Measurements from ENCODE around the gene MMGT1. TPM values are rescaled to one million over a fixed set of nuclear protein-coding genes. Genes with fewer than 3 reads are reported as not detected.

The MMGT1 gene
- total and polyA plus RNA-seq, 4 experiments from 2014 or later, result 9.1 to 29.0 (median 21.1) TPM

- peak overlapping the region in 4 of 7 donors; percentile 61 to 89 (median 73) for H3K27ac Mint-ChIP-seq
Observed at GRCh38 chrX:135981010-135981409, 7.2 kb upstream of the MMGT1 start.

GRCh38 chrX:135977611-135978010 lies 3.8 kb upstream of the MMGT1 start:
- Histone ChIP-seq H3K27me3 (ENCODE audit: insufficient read depth, low read length) (no peaks in the 10 kb centered on the region), H3K4me1 (ENCODE audit: insufficient read depth, low read length) (peaks cover 21% of the 10 kb centered on the region), H3K4me3 (ENCODE audit: low read length in 2 of 2) (no peak overlapping the region), H3K9me3 (ENCODE audit: control insufficient read depth in 1 of 2, low read length in 2 of 2) (no peaks in the 10 kb centered on the region), H3K36me3 (ENCODE audit: insufficient read depth, low read length) (no peaks in the 10 kb centered on the region), H3K27ac (ENCODE audit: low read depth, low read length) (no peak overlapping the region)
- peaks cover 15 to 66% (median 43%) of the 10 kb centered on the region in 4 donors for H3K4me1 Mint-ChIP-seq
- H3K27ac Mint-ChIP-seq, result peak overlapping the region in 4 of 7 donors; percentile 44 to 85 (median 64)
- POLR2A ChIA-PET (ENCODE audit: partially characterized antibody), result interaction anchor here (0.6 to 0.9 kb wide), 2 partner anchors 11 to 696 kb away, joined by 4 to 6 read pairs; no protein-coding TSS in a partner anchor
- intact Hi-C loops (cut with micrococcal nuclease), result no loop called here
- peaks cover 0 to 1% (median 0%) of the 10 kb centered on the region in 8 donors for H3K9me3 Mint-ChIP-seq
- peaks cover 0 to 13% of the 10 kb centered on the region in 2 donors for H3K36me3 Mint-ChIP-seq
- DNase-seq, result peak in 2 of 5 donors; percentile 5 to 21
- H3K27me3 Mint-ChIP-seq, result no peaks in the 10 kb centered on the region
- peak overlapping the region in 6 of 8 donors; percentile 7 to 80 (median 31) for H3K4me3 Mint-ChIP-seq
- CTCF ChIA-PET (ENCODE audit: partially characterized antibody), result no interaction called here

More at GRCh38 chrX:135981010-135981409, 7.2 kb upstream of the MMGT1 start:
- no peaks in the 10 kb centered on the region for H3K36me3 ChIP-seq (ENCODE audit: insufficient read depth, low read length)
- no peak overlapping the region for H3K4me3 ChIP-seq (ENCODE audit: low read length in 2 of 2)
- Mint-ChIP-seq H3K27me3 (no peaks in the 10 kb centered on the region), H3K4me1 (peaks cover 26 to 74% (median 51%) of the 10 kb centered on the region in 4 donors), H3K4me3 (peak overlapping the region in 1 of 8 donors; percentile 1), H3K9me3 (peaks cover 0 to 1% (median 0%) of the 10 kb centered on the region in 8 donors), H3K36me3 (peaks cover 0 to 7% of the 10 kb centered on the region in 2 donors)
- H3K27ac ChIP-seq (ENCODE audit: low read depth, low read length), result no peak overlapping the region
- peaks cover 35% of the 10 kb centered on the region for H3K4me1 ChIP-seq (ENCODE audit: insufficient read depth, low read length)
- intact Hi-C loops (cut with micrococcal nuclease), result no loop called here
- no peaks in the 10 kb centered on the region for H3K9me3 ChIP-seq (ENCODE audit: control insufficient read depth in 1 of 2, low read length in 2 of 2)
- H3K27me3 ChIP-seq (ENCODE audit: insufficient read depth, low read length), result no peaks in the 10 kb centered on the region
- CTCF ChIA-PET (ENCODE audit: partially characterized antibody), result no interaction called here
- no peak for DNase-seq
- POLR2A ChIA-PET (ENCODE audit: partially characterized antibody), result no interaction called here

- H3K4me3 Mint-ChIP-seq, result peak overlapping the region in 2 of 8 donors; percentile 82 to 92
- H3K9me3 ChIP-seq (ENCODE audit: control insufficient read depth in 1 of 2, low read length in 2 of 2), result no peaks in the 10 kb centered on the region
- peak overlapping the region in 1 of 7 donors; percentile 8 for H3K27ac Mint-ChIP-seq
- peaks cover 27% of the 10 kb centered on the region for H3K4me1 ChIP-seq (ENCODE audit: insufficient read depth, low read length)
- H3K4me1 Mint-ChIP-seq, result peaks cover 18 to 60% (median 35%) of the 10 kb centered on the region in 4 donors
- H3K4me3 ChIP-seq (ENCODE audit: low read length in 2 of 2), result no peak overlapping the region
- H3K9me3 Mint-ChIP-seq, result peaks cover 0 to 1% (median 0%) of the 10 kb centered on the region in 8 donors
- POLR2A ChIA-PET (ENCODE audit: partially characterized antibody), result interaction anchor here (3.2 kb wide), 1 partner anchor 9 kb away, joined by 35 read pairs; the partner anchor contains the start of gene SLC9A6
- H3K27me3 Mint-ChIP-seq, result no peaks in the 10 kb centered on the region
- H3K36me3 Mint-ChIP-seq, result peaks cover 0 to 14% of the 10 kb centered on the region in 2 donors
- intact Hi-C loops (cut with micrococcal nuclease), result loop anchor here (2.0 kb wide), 1 partner anchor 521 kb away; the partner anchor contains the start of gene HTATSF1
- H3K27me3 ChIP-seq (ENCODE audit: insufficient read depth, low read length), result no peaks in the 10 kb centered on the region
- CTCF ChIA-PET (ENCODE audit: partially characterized antibody), result interaction anchor here (1.9 kb wide), 1 partner anchor 8 kb away, joined by 7 read pairs; no protein-coding TSS in a partner anchor
- no peak overlapping the region for H3K27ac ChIP-seq (ENCODE audit: low read depth, low read length)
- no peaks in the 10 kb centered on the region for H3K36me3 ChIP-seq (ENCODE audit: insufficient read depth, low read length)
- DNase-seq, result no peak
Observed at GRCh38 chrX:135975421-135975820, 1.6 kb upstream of the MMGT1 start.

GRCh38 chrX:135974279-135974856 lies 580 bp upstream of the MMGT1 start:
- Histone ChIP-seq H3K4me3 (ENCODE audit: low read length in 2 of 2) (peak overlapping the region in 1 of 2 donors; percentile 32), H3K36me3 (ENCODE audit: insufficient read depth, low read length) (no peaks in the 10 kb centered on the region), H3K27me3 (ENCODE audit: insufficient read depth, low read length) (no peaks in the 10 kb centered on the region), H3K9me3 (ENCODE audit: control insufficient read depth in 1 of 2, low read length in 2 of 2) (no peaks in the 10 kb centered on the region), H3K4me1 (ENCODE audit: insufficient read depth, low read length) (peaks cover 27% of the 10 kb centered on the region), H3K27ac (ENCODE audit: low read depth, low read length) (no peak overlapping the region)
- H3K27me3 Mint-ChIP-seq, result no peaks in the 10 kb centered on the region
- peaks cover 0 to under 1% (median 0%) of the 10 kb centered on the region in 8 donors for H3K9me3 Mint-ChIP-seq
- intact Hi-C loops (cut with micrococcal nuclease), result loop anchor here (1.0 to 5.0 kb wide), 4 partner anchors 11 to 522 kb away; partner anchors contain the start of genes FHL1, HTATSF1, MAP7D3 and SLC9A6
- peak overlapping the region; percentile 74 to 92 (median 81) for H3K4me3 Mint-ChIP-seq
- H3K36me3 Mint-ChIP-seq, result peaks cover 0 to 16% of the 10 kb centered on the region in 2 donors
- H3K4me1 Mint-ChIP-seq, result peaks cover 18 to 58% (median 35%) of the 10 kb centered on the region in 4 donors
- CTCF ChIA-PET (ENCODE audit: partially characterized antibody), result interaction anchor here (1.9 kb wide), 1 partner anchor 9 kb away, joined by 7 read pairs; no protein-coding TSS in a partner anchor
- peak overlapping the region; percentile 74 to 92 (median 87) for H3K27ac Mint-ChIP-seq
- POLR2A ChIA-PET (ENCODE audit: partially characterized antibody), result interaction anchor here (0.9 to 3.2 kb wide), 7 partner anchors 8 to 453 kb away, joined by 3 to 35 read pairs (median 6); partner anchors contain the start of genes INTS6L and SLC9A6
- DNase-seq, result peak; percentile 47 to 73 (median 54)

- DNase-seq, result peak in 1 of 5 donors; percentile 1
- Mint-ChIP-seq H3K36me3 (peaks cover 0 to 16% of the 10 kb centered on the region in 2 donors), H3K27ac (peak overlapping the region; percentile 98 to 99 (median 99)), H3K27me3 (no peaks in the 10 kb centered on the region), H3K9me3 (no peaks in the 10 kb centered on the region), H3K4me1 (peaks cover 20 to 48% (median 32%) of the 10 kb centered on the region in 4 donors), H3K4me3 (peak overlapping the region; percentile 87 to 99 (median 96))
- H3K4me1 ChIP-seq (ENCODE audit: insufficient read depth, low read length), result peaks cover 27% of the 10 kb centered on the region
- peak overlapping the region; percentile 70 to 73 for H3K4me3 ChIP-seq (ENCODE audit: low read length in 2 of 2)
- POLR2A ChIA-PET (ENCODE audit: partially characterized antibody), result interaction anchor here (0.7 to 3.2 kb wide), 6 partner anchors 9 to 451 kb away, joined by 3 to 35 read pairs (median 5); partner anchors contain the start of gene SLC9A6
- CTCF ChIA-PET (ENCODE audit: partially characterized antibody), result no interaction called here
- H3K27ac ChIP-seq (ENCODE audit: low read depth, low read length), result peak overlapping the region; percentile 92
- no peaks in the 10 kb centered on the region for H3K27me3 ChIP-seq (ENCODE audit: insufficient read depth, low read length)
- H3K36me3 ChIP-seq (ENCODE audit: insufficient read depth, low read length), result no peaks in the 10 kb centered on the region
- intact Hi-C loops (cut with micrococcal nuclease), result loop anchor here (2.0 to 5.0 kb wide), 3 partner anchors 174 to 452 kb away; partner anchors contain the start of genes FHL1, INTS6L and MAP7D3
- H3K9me3 ChIP-seq (ENCODE audit: control insufficient read depth in 1 of 2, low read length in 2 of 2), result no peaks in the 10 kb centered on the region
Observed at GRCh38 chrX:135973025-135973547, 702 bp downstream of the MMGT1 start.

- Mint-ChIP-seq H3K9me3 (no peaks in the 10 kb centered on the region), H3K36me3 (peaks cover 0 to under 1% of the 10 kb centered on the region in 2 donors), H3K27me3 (no peaks in the 10 kb centered on the region), H3K27ac (peak overlapping the region in 1 of 7 donors; percentile 42), H3K4me1 (no peaks in the 10 kb centered on the region), H3K4me3 (no peak overlapping the region)
- H3K36me3 ChIP-seq (ENCODE audit: insufficient read depth, low read length), result no peaks in the 10 kb centered on the region
- H3K4me1 ChIP-seq (ENCODE audit: insufficient read depth, low read length), result no peaks in the 10 kb centered on the region
- ChIA-PET POLR2A (ENCODE audit: partially characterized antibody) (no interaction called here), CTCF (ENCODE audit: partially characterized antibody) (no interaction called here)
- H3K4me3 ChIP-seq (ENCODE audit: low read length in 2 of 2), result no peak overlapping the region
- intact Hi-C loops (cut with micrococcal nuclease), result no loop called here
- H3K27me3 ChIP-seq (ENCODE audit: insufficient read depth, low read length), result no peaks in the 10 kb centered on the region
- DNase-seq, result no peak
- no peaks in the 10 kb centered on the region for H3K9me3 ChIP-seq (ENCODE audit: control insufficient read depth in 1 of 2, low read length in 2 of 2)
- no peak overlapping the region for H3K27ac ChIP-seq (ENCODE audit: low read depth, low read length)
Observed at GRCh38 chrX:135951291-135951690, 22.5 kb downstream of the MMGT1 start.

GRCh38 chrX:135944486-135944885 lies 29.3 kb downstream of the MMGT1 start:
- H3K36me3 ChIP-seq (ENCODE audit: insufficient read depth, low read length), result no peaks in the 10 kb centered on the region
- no peak for DNase-seq
- no peak overlapping the region for H3K27ac Mint-ChIP-seq
- no peaks in the 10 kb centered on the region for H3K4me1 ChIP-seq (ENCODE audit: insufficient read depth, low read length)
- H3K27me3 Mint-ChIP-seq, result no peaks in the 10 kb centered on the region
- no peaks in the 10 kb centered on the region for H3K27me3 ChIP-seq (ENCODE audit: insufficient read depth, low read length)
- H3K36me3 Mint-ChIP-seq, result peaks cover 3 to 7% of the 10 kb centered on the region in 2 donors
- ChIA-PET CTCF (ENCODE audit: partially characterized antibody) (no interaction called here), POLR2A (ENCODE audit: partially characterized antibody) (no interaction called here)
- H3K9me3 ChIP-seq (ENCODE audit: control insufficient read depth in 1 of 2, low read length in 2 of 2), result no peaks in the 10 kb centered on the region
- no peak overlapping the region for H3K4me3 ChIP-seq (ENCODE audit: low read length in 2 of 2)
- peaks cover 0 to 6% (median under 1%) of the 10 kb centered on the region in 8 donors for H3K9me3 Mint-ChIP-seq
- no peaks in the 10 kb centered on the region for H3K4me1 Mint-ChIP-seq
- intact Hi-C loops (cut with micrococcal nuclease), result no loop called here
- H3K4me3 Mint-ChIP-seq, result no peak overlapping the region
- H3K27ac ChIP-seq (ENCODE audit: low read depth, low read length), result no peak overlapping the region

Measured in CD4-positive, alpha-beta memory T cell (primary cell).